ENCODE results near the gene FCSK. TPM values are rescaled to one million over a fixed set of nuclear protein-coding genes. Genes with fewer than 3 reads are reported as not detected.

Gene FCSK
- total and polyA plus RNA-seq, 2 of the 13 experiments (the other 11 are each of a cell fraction or from before 2014, with no cell fraction given) = 9.1 to 19.2 TPM

- TF ChIP-seq ZNF407 (CRISPR knock-in tag; IDR thresholded peaks at IDR 0.05; ENCODE audit: not compliant biosample characterization) (no peak), NCOR1 (IDR thresholded peaks at IDR 0.05; ENCODE audit: borderline replicate concordance, low read length) (no peak), HNRNPLL (IDR thresholded peaks at IDR 0.05; ENCODE audit: low read depth, low read length, poor library complexity, severe bottlenecking) (no peak), SMARCE1 (IDR thresholded peaks at IDR 0.05; ENCODE audit: borderline replicate concordance) (no peak), KLF11 (CRISPR knock-in tag; IDR thresholded peaks at IDR 0.05) (no peak), ZSCAN22 (CRISPR knock-in tag; IDR thresholded peaks at IDR 0.05) (no peak), GFI1 (CRISPR knock-in tag; IDR thresholded peaks at IDR 0.05; ENCODE audit: borderline replicate concordance) (no peak), RFXAP (CRISPR knock-in tag; IDR thresholded peaks at IDR 0.05; ENCODE audit: borderline replicate concordance) (peak; percentile 49; the same call in 1 of the 2 replicates), ZNF460 (CRISPR knock-in tag; IDR thresholded peaks at IDR 0.05; ENCODE audit: borderline replicate concordance) (peak; percentile 89), ZFP91 (CRISPR knock-in tag; IDR thresholded peaks at IDR 0.05; ENCODE audit: borderline replicate concordance) (no peak), ARHGAP35 (CRISPR knock-in tag; IDR thresholded peaks at IDR 0.05; ENCODE audit: borderline replicate concordance) (no peak), ZNF770 (CRISPR knock-in tag; IDR thresholded peaks at IDR 0.05) (peak; percentile 91), HHEX (CRISPR knock-in tag; IDR thresholded peaks at IDR 0.05) (no peak), SMAD1 (CRISPR knock-in tag; IDR thresholded peaks at IDR 0.05; ENCODE audit: borderline replicate concordance, low read depth) (no peak), ZNF780A (CRISPR knock-in tag; IDR thresholded peaks at IDR 0.05) (no peak), RARG (CRISPR knock-in tag; IDR thresholded peaks at IDR 0.05; ENCODE audit: low read depth) (no peak), ZNF556 (CRISPR knock-in tag; IDR thresholded peaks at IDR 0.05; ENCODE audit: borderline replicate concordance) (no peak), ZNF431 (CRISPR knock-in tag; IDR thresholded peaks at IDR 0.05; ENCODE audit: borderline replicate concordance, low read depth) (no peak)
Measured at GRCh38 chr16:70440009-70440692, 14.2 kb upstream of the FCSK start (continued).

Data from HepG2 (cell line).